ENCODE measurements around the gene C2CD3.
"Not testable (repeated sequence)": the region's sequence is repeated elsewhere in the genome, so short reads cannot be mapped to it uniquely, and the experiment has no call there.

C2CD3 gene

GRCh38 chr11:74066663-74067062, 104.1 kb downstream of the C2CD3 start:
- not testable (repeated sequence) for DNase-seq

- not testable (repeated sequence) for DNase-seq
These were observed 105.3 kb downstream of the C2CD3 start for GRCh38 chr11:74065534-74065933.

GRCh38 chr11:74063628-74064027, 107.2 kb downstream of the C2CD3 start:
- DNase-seq = not testable (repeated sequence)

DNA sequence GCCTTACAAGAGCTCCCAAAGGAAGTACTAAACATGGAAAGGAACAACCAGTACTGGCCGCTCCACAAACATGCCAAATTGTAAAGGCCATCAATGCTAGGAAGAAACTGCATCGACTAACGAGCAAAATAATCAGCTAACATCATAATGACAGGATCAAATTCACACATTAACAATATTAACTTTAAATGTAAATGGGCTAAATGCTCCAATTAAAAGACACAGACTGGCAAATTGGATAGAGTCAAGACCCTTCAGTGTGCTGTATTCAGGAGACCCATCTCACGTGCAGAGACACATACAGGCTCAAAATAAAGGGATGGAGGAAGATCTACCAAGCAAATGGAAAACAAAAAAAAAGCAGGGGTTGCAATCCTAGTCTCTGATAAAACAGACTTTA, 109.2 kb downstream of the C2CD3 start:
- DNase-seq = not testable (repeated sequence)

GRCh38 chr11:74057249-74058151, 113.3 kb downstream of the C2CD3 start:
- DNase-seq = no peak

DNA sequence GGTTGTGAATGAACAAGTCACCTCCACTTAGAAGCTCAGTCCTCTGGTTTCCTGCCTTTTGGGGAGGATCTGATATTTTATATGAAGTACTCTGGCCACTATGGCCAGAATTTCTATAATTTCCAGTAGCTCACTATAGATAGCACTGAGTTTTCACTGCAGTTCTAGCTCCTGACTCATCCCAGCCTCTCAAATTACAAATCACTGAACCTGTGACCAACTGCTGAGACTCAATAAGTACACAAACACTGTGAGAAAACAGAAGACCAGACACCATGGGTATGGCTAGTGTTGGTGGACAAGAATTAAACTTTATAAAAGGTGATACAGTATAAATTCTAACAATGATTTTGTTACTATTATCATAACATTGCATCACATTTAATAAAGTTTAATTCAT, 114.9 kb downstream of the C2CD3 start:
- DNase-seq = no peak

- no peak for DNase-seq
These were observed 120.3 kb downstream of the C2CD3 start for GRCh38 chr11:74050465-74050864.

DNA sequence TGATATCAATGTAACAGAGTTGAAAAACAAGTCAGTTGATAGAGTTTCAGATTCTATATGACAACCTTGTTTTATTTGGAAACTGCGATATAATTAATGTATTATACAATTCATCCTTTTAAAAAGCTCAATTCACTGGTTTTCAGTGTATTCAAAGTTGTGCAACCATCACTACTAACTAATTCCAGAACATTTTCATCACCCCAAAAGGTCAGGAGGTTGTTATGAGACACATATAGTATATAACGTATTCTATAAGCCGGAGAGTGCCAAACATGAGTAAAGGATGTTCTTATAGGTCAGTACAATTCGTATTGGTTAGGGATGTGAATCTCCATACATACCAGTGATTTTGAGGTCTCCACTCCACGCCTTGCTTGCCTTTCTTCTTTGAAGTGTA, 121.8 kb downstream of the C2CD3 start:
- DNase-seq = no peak

DNA sequence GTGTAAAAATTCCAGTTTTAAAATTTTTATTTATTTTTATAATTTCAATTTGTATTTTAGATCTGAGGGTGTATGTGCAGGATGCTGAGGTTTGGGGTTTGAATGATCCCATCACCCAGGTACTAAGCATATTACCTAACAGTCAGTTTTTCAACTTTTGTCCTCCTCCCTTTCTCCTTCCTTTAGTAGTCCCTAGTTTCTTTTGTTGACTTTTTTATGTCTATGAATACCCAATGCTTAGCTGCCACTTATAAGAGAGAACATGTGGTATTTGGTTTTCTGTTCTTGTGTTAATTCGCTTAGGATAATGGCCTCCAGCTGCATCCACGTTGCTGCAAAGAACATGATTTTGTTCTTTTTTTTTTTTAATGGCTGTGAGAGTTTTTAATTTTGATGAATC, 126.3 kb downstream of the C2CD3 start:
- DNase-seq = no peak

DNA sequence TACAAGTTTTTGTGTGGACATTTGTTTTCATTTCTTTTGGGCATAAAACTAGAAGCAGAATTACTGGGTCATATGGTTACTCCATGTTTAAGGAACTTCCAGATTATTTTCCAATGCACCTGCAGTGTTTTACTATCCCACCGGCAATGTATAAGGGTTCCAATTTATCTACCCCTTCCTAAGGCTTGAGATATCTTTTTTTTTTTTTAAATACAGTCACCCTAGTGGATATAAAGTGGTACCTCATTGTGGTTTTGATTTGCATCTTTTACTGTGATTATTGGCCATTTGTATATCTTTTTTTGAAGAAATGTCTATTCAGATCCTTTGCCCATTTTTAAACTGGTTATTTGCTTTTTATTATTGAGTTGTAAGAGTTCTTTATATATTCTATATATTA, 127.4 kb downstream of the C2CD3 start:
- DNase-seq = no peak

DNA sequence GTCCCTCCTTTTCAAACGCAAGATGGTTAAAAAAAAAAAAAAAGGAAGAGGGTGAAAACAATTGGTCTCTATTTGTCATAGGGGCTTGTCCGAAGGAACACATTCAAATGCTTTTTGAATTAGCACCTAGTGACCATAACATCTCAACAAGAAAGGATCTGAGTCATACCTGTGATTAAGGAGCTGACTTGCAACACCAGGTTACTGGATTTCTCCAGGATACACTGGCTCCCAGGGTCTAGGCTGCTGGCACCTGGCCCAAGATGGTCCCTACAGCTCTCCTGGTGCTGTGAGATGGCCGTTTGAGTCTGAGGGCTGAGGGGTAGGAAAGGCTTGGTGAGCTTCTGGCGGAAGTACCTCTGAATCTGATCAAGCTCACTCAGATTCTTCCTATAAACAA, 133.5 kb downstream of the C2CD3 start:
- no peak for DNase-seq

- DNase-seq = no peak
These were observed 135.5 kb downstream of the C2CD3 start for GRCh38 chr11:74035264-74035663.

DNA sequence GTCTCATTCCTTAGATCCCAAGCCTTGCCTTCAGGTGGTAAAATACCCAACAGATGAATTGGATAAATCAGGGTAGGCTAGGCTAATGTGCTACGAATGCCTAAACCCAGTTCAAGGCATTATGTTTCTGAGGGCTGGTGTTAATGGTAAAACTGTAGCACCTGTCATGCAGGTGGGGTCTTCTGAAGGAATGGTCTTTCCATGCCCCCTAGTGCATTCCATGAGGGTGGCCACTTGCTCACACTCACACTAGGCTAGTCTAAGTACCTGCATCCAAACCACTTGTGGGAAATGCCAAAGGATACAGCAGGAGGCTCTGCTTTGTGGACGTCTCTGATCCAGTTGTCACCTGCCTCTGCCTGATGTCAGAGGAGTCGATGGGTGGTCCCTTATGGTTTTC, 137.8 kb downstream of the C2CD3 start:
- no peak for DNase-seq

- no peak for DNase-seq
These were observed 139.8 kb downstream of the C2CD3 start for GRCh38 chr11:74030723-74031676.

- no peak for DNase-seq
These were observed 145.2 kb downstream of the C2CD3 start for GRCh38 chr11:74025467-74026166.

DNA sequence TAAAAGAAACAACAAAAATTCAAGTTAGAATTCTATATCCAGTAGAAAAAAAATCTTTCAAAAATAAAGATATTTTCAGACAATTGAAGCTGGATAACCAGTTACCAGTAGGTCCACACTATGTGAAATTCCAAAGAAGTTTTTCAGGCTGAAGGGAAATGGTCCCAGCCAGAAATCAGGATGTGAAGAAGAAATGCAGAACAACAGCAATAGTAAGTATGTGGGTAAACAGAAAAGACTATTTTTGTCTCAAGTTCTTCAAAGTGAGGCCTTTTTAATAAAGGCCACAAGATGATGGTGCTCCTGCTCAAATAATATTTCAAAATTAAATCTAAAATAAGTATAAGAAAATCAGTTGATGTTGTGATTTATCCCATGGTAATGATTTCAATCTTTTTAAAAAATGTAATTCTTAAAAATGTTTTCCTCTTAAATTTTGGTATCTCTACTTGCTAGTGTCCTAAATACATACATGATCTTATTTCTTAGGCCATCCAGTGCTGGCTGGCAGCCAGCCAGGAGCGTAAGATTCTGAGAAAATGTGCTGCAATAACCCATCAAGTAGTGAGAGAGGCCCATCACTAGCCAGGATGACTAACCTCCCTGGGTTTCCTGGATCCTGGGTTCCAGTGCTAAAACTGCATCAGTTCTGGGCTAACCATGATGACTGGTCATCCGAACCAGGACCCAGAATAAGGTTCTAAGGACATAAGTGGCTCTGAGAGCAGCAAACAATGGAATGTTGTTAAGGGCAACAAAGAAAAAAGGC, 146.4 kb downstream of the C2CD3 start:
- DNase-seq = no peak

DNA sequence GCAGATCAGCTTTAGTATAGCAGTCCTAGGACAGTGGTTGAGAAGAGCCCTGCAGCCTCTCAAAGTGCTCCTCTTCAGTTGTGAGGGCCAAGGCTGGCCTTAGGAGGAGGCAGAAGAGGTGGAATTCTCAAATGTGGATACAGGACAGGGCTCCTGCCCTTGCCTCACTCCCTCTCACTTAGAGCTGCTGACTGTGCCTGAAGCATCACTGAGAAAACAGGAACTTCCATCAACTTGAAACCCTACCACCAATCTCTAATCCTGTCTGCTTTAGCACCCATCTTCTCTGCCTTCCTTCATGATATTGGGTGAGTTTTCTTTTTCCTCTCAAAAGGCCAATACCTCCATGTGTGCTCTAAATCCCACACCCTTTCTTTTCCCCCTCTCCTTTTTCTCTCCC, 147.5 kb downstream of the C2CD3 start:
- no peak for DNase-seq

DNA sequence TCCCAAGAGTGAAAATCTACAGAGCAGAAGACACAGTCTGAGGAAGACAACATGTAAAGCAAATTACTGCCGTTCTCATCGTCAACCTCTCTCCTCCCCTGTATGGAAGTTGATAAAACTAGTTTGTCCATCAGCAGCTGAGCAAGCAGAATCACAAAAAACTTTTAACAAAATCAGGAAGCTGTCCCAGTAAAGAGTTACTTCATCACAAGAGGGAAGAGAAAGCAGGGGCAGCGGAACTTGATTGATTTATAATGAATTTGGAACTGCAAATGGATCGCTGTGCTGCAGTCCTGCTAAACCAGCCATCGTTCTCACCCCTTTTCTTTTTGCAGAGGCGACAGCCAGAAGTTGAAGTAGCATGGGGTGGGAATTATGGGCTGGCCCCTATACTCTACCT, 148.3 kb downstream of the C2CD3 start:
- DNase-seq = no peak

DNA sequence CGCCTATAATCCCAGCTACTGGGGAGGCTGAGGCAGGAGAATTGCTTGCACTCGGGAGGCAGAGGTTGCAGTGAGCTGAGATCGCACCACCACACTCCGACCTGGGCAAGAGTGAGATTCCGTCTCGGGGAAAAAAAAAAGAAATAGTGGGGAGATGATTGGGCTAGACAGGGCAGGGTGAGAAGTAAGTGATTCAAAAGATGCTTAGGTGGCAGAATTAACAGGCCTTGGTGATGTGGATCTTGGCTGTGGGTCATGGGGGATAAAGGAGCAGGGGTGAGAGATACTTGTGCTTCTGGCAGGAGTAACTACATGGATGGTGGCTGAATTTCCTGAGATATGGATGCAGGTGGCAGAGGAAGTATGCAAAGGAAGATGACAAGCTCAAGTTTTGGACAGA, 148.8 kb downstream of the C2CD3 start:
- DNase-seq = no peak

DNA sequence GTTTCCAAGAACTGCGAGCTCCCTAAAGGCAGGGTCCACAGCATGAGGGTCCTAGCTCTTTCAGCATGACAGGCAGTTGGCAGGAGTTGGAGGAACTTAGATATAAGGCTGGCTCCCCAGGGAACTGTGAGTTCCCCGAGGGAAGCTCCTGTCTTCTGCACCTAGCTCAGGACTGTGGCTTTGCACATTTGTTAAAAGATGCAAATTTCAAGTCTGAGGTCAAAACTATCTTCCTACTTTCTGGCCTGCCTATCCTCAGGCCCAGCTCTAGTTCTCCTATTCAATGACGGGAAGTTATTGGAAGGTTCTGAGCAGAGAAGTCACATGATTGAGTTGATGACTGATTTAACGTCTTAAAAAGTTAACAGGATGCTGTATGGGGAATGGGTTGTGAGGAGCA, 150.3 kb downstream of the C2CD3 start:
- no peak for DNase-seq

- DNase-seq = no peak
These were observed 150.9 kb downstream of the C2CD3 start for GRCh38 chr11:74019860-74020259.

GRCh38 chr11:74019104-74019738, 151.6 kb downstream of the C2CD3 start:
- no peak for DNase-seq

Measured in NCI-H1417 treated with DMSO at 0.1 percent for 48 hours (cell line).